Measurements from ENCODE around the gene NCKAP1.

Gene NCKAP1

DNA sequence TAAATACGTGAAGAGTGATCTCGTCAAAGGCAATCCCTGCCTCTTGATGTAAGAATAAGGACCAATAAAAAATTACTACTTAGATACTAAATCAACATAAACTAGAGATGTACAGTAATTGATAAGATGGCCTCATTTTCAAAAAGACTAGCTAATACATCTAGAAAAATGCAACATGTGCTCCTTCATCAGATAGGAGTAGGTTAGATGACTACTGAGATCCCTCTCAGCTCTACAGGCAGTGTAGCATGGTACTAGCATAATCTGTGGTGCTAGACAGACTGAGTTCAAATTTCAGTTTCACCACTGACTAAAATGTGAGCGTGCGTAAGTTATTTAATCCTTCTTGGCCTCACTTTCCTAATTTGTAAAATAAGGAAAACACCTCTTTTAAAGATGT is 89.2 kb downstream of the NCKAP1 start:
- no peak for DNase-seq (ENCODE audit: low read depth in 3 of 3)

DNA sequence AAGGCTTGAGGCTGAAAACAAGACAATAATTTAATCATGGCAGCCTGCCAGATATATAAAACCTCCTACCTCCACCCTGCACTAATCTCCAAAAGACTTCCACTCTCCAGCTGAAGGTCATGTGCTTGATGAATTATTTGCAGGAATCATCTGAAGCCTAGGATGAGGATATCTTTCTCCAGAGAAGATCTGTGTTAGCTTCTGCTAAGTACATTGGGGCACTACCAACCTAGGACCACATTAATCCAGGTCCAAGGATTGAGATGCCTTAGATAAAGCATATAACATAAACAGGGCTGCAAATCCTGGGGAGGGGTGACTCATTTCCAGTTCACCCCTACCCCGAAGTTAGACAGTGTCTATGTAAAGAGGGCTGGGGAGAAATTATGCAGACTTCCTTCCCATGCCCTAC is 91.3 kb downstream of the NCKAP1 start:
- no peak for DNase-seq (ENCODE audit: low read depth in 3 of 3)

DNA sequence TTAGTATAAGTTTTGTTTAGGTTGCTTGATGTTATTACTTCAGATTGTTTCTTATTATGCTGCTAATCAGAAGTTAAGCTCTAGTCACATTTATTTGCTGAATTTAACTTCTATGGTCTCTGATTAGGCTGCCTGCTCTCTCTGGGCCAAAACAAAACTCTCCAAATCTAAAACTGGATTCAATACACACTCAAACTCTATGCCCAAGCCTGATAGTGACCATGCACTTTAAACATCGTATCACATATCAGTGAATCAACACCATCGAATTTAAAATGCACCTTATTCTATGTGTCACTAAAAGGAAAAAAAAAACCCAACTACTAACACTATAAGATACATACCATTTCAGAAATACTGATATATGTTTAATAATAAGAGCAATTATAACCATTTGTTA is 94.9 kb downstream of the NCKAP1 start:
- no peak for DNase-seq (ENCODE audit: low read depth in 3 of 3)

DNA sequence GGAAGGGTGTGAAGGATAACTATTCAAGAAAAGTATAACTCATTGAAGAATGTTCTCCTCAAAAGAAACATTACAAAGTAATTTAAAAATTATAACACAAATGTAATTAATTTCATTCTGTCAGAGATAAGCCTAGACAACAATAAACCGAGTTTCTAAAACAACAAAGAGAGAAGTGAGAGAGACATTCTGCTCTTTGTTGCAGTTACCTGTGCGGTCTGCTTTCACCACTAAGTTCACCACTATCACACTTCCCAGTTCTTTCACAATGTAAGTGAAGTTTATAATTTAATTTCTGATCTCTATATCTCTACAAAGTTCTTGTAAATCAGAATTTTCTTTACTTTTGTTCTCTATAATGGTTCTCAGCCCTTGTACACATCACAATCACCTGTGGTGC is 95.5 kb downstream of the NCKAP1 start:
- no peak for DNase-seq (ENCODE audit: low read depth in 3 of 3)

DNA sequence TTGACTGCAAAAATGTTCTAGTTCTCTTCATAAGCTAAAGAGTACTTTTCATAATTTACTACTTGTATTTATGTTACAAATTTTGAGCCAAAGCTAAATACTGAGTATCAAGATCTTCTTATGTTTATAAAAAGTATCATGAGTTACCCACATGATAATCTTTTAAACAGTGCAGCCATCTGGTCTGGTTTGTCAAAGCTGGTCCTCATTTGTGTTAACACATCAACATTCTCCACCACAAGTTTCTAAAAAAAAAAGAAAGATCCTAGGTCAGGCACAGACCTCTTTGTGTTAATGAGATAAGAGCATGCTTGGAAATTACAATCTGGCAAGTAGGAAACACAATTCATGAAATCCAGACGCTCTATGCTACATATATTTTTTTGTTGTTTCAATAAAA is 96.3 kb downstream of the NCKAP1 start:
- no peak for DNase-seq (ENCODE audit: low read depth in 3 of 3)

DNA sequence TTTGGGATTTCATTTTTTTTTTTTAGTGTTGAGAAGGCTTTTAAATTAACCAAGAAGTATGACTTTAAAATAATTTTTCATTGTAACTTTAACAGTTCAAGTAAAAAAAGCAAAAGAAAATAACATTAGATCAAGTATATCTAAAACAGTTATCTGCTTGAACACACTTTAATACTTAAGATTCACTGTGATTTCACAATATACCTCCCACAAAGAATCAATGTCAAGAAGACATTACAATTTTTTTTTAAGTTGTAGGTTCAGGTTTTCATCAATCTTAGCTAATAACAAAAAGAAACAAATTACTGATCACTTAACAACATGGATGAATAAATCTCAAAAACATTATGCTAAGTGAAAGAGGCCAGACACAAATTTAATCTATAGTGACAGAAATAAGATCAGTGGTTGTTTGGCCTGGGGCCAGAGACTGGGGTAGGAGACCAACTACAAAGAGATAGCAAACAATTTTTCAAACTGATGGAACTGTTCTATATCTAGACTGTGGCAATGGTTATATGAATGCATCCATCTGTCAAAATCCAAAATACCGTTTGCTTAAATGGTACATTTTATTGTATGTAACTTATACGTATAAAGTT is 97.0 kb downstream of the NCKAP1 start:
- no peak for DNase-seq (ENCODE audit: low read depth in 3 of 3)

DNA sequence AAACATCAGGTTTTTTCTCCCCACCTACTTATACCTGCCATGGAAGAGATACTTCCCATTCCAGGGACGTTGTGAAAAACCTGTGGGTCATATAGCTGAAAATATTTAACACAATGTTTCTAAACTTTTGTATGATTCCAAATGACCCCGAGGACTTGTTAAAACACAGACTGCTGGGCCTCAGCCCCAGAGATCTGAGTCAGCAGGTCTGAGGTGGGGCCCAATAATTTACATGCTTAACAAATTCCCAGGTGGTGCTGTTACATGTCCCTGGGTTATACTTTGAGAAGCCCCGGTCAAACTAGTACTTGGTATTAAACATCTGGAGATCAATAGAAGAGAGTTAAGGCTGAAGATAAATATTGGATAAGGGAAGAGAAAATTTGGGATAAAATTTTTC is 100.4 kb downstream of the NCKAP1 start:
- DNase-seq (ENCODE audit: low read depth in 3 of 3), result no peak

DNA sequence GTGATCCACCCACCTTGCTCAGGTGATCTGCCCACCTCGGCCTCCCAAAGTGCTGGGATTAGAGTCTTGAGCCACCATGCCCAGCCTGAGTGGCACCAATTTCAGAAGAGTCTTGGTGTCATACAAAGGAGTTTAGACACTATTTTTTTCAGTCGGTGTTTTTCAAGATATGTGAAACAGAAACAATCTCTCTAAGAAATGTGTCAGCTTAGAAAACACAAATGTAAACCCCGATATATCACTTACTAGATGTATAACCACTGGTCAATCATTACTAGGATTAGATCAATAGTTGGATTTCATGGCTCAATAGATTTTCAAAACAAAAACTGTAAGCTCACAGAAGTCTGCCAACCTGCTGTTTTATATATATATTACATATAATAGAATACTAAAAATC is 104.6 kb downstream of the NCKAP1 start:
- DNase-seq (ENCODE audit: low read depth in 3 of 3), result no peak

DNA sequence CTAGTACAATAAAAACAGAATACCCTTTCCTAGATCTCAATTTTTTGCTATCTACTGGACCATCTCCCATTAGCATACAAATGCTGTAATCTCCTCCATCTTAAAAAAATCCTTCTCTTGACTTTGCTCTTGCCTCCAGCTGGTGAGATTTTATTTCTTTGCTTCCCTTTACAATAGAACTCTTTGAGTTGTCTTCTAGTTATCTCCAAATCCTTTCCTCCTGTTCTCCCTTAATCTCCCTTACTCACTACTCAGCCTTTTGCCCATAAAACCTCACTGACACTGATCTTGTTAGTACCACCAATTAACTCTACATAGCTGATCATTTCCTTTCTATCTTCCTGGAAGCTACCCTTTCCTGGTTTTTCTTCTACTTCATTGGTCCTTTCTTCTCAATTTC is 108.3 kb downstream of the NCKAP1 start:
- no peak for DNase-seq (ENCODE audit: low read depth in 3 of 3)

DNA sequence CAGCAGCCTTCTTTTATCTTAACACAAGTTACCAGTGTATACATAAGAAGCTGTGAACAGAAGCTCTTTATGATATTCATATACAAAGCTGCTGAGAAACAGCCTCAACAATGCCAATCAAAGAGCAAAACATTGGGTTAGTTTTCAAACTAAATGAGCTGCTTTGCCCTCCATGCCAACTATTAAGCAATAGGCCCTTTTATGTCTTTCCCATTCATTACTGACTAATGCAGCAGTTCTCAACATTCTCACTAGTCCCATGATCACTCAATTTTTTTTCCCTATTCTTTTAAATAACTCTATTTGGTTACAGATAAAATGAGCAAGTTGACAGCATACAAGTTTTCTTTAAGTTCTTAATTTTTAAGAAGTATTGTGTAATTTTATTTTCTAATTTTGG is 114.0 kb downstream of the NCKAP1 start:
- DNase-seq (ENCODE audit: low read depth in 3 of 3), result no peak

DNA sequence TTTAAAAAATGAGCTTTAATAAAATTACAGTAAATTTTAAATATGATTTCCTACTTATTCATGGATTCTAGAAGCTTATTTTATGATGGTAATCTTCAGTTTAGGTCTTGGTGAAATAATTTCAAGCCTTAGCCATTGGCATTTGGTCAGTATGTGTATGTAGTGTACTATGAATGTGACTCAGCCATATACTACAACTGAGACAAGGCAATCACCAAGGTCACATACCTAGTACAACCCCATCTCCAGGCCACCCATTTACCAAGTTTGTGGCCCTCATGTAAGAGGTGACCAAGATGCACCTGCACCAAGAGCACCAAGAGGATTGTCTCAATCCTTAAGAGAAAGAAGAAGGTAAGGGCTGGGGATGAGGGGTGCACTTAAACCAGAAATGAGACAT is 117.0 kb downstream of the NCKAP1 start:
- DNase-seq (ENCODE audit: low read depth in 3 of 3), result no peak

DNA sequence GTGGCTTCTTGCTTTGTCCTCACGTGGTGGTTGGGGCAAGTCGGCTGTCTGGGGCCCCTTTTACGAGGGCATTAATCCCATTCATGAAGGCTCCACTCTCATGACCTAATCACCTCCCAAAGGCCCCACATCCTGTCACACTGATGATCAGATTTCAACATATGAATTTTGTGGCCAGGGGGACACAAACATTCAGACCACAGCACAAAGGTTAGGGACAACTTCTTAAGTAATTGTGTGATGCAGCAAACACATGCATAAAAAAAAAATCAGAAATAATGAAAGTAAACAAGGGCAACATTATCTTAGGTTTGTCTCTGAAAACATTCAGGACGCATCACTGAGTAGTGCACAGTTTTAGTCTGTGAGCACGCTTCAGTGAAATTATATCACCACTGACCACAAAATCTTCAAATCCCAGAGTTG is 117.6 kb downstream of the NCKAP1 start:
- no peak for DNase-seq (ENCODE audit: low read depth in 3 of 3)

DNA sequence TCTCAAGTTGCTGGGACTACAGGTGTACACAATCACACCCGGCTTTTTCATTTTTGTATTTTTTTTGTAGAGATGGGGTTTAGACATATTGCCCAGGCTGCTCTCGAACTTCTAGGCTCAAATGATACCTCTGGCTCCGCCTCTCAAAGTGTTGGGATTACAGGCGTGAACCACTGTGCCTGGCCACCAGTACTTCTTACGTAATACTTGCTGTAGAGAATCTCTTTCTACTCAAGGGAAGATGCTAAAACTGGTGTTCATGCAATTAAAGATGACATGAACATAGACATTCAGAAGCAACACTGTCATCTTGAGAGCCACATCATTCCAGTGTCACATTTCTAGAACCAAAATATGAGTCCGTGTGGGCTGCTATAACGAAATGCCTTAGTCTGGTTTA is 118.2 kb downstream of the NCKAP1 start:
- no peak for DNase-seq (ENCODE audit: low read depth in 3 of 3)

DNA sequence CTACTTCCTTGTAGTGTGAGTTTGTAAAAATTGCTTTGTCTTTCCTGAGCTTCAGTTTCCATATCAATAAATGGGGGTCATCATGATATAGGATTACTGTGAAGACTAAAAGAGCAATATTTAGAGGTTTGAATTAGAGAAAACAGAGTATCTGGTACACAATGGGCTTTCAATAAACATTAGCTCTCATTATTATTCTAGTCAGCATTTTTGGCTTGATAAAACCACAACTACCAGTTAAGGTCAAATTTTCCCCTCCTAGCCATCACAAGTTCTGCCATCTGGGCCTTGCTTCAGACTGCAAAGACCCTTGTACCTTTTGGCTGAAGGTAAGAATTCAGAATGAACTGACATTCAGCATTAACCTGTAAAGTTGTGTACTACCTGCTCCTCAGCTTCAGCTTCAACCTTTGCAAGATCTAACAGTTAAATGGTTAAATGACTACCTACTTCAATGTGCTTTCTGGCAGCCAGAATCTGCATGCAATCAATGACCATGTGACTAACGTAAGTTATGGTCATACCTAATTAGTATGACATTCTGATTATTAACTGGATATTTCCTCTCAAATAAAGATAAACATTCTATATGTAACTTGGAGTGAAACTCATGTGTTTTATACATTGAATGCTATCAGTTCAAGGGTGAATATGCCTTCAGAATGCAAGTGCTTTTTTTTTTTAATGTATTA is 119.2 kb downstream of the NCKAP1 start:
- DNase-seq (ENCODE audit: low read depth in 3 of 3), result no peak

DNA sequence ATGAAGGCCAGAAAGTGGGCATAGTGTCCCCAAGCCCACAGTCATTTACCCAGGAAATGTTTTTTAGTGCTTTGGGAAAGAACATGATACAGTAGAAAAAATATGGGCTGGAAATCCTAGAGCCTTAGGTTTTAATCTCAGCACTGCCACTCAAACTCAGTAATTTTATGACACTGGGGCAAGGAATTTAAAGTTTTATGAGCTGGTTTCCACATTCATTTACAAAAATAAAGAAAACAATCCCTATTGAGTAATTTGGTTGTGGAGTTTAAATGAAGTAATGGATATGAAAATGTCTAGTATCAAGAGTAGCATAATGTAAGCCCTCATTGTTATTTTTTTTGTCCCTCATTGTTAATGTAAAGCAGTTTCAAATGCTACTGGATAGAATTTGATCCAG is 120.3 kb downstream of the NCKAP1 start:
- DNase-seq (ENCODE audit: low read depth in 3 of 3), result no peak

DNA sequence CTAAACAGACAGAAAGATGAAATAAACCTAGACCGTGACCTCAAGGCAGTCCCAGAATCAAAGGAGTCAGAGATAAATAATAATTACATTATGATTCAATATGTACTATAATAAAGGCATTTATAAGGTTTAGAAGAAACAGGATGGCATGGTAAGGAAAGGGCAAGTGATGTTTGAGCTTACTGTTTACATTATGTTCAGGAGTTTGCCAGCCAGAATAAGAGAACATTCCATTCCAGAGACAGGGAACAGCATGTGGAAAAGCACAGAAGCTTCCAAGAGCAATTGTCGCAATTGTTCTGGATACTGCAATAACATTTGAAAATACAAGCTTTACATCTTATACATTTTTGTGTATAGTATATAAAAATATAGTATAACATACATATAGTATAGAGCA is 121.8 kb downstream of the NCKAP1 start:
- no peak for DNase-seq (ENCODE audit: low read depth in 3 of 3)

DNA sequence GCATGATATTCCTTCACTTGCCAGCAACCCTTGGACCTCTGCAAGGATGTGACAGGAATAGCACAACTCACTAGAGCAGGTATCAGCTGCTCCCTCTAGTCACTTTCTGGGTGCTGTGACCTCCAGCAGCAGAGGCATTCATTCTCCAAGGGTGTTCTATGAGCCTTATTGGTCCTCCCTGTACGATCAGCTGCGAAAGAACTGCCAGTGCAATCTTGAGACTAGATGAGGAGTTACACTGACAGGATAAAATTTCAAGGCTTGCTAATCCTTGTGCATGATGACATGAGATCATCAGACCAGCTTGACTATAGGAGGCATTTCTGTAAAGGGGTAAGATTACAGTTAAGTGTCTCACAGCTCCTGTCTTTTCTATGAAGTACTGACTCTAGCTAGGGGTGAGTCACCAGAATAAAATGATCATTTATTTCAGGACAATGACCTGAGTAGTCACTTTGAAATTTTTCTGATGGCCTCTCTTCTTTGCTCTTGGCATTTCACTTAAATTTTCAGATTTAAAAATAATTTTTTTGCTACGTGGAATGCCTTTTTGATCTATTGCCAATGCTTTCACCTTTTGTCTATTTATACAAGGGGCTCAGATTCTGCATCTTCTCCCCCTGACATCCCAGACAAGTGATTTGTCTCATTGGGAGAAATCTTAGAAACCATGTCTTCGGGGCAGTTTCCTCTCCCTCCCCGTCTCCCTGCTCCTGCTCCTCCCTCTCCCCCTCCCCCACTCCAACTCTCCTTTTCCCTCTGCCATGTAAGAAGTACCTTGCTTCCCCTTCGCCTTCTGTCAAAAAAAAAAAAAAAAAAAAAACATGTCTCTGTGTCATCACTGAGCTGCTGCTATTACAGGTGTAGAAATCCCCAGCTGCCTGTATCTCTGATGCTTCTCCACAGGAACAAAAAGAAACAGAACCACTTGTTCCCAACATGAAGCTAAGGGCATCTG is 122.6 kb downstream of the NCKAP1 start:
- no peak for DNase-seq (ENCODE audit: low read depth in 3 of 3)

DNA sequence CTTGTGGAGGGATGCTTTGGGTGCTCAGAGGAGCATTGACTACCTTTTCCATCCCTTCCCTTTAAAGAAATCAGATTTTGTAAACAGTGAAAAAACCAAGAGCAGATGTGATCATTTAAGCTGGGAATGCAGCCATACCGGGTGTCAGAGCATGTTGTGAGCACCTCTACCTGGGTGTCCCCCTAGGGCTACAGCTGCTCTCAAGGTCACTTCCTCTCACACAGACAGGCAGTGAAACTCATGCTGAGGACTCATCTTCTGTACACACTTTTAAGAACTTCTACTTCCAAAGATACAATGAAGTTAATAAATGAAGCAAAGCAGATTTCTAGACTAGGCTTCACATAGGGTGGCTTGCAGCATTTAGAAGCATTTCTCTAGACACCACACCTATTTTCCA is 123.4 kb downstream of the NCKAP1 start:
- DNase-seq (ENCODE audit: low read depth in 3 of 3), result no peak

DNA sequence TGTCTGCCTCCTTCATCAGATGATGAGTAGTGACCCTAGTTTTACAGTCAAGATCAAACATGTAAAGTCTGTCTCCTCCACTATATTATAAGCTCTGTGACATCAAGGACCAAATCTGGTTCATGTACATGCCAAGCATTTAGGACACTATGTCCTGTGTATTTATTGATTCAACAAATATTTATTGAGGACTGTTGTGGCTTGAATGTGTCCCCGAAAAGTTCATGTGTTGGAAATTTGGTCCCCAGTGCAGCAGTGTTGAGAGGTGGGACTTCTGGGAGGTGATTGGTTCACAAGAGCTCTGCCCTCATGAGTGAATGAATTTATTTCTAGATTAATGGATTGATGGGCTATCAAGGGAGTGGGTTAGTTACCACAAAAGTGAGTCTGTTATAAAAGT is 125.2 kb downstream of the NCKAP1 start:
- no peak for DNase-seq (ENCODE audit: low read depth in 3 of 3)

DNA sequence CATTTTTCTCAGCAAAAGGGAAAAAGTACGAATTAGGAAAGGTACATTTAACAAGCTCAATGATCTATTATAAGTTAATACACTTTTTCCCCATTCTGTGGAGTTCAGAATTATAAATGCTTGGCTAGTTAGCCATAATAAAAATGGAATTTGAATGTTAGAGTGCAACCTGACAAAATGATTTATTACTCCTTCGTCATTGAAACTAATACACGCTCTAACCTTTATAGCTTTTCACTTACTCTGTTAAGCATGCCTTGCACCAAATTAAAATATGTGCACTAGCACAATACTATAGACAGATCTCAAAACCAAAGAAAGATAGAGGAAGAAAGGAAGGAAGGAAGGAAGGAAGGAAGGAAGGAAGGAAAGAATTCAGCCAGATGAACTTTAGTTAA is 125.7 kb downstream of the NCKAP1 start:
- no peak for DNase-seq (ENCODE audit: low read depth in 3 of 3)

DNA sequence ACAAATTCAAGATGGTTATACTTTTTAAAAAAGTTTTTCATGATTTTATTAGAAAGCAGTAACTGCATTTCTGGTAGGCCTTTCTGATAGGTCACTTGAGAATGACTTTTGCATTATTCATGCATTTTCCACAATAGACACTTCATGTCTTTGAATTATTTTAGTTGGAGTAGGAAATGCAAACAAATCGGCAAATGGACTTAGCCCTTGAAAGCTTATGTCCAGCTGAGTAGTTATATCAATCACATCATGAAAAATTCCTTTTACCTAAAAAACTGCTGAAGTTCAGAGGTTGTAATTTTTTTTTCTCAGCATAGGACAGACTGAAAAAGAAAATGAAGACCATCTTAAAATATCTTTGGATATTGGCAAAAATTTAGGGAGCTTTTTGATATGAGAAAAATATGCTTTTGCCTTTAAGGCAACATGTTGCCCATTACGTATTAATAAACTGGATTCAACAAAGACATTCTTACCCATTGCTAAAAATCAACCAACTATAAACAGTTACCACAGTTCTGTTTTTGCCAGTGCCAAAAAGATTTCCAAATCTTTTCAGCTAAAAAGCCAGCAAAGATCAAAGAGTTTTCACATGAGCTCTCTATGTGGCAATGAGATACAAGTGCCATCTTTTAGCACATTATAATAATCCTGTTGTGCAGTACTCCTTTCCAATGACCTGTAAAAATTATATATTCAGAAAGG is 126.3 kb downstream of the NCKAP1 start:
- no peak for DNase-seq (ENCODE audit: low read depth in 3 of 3)

DNA sequence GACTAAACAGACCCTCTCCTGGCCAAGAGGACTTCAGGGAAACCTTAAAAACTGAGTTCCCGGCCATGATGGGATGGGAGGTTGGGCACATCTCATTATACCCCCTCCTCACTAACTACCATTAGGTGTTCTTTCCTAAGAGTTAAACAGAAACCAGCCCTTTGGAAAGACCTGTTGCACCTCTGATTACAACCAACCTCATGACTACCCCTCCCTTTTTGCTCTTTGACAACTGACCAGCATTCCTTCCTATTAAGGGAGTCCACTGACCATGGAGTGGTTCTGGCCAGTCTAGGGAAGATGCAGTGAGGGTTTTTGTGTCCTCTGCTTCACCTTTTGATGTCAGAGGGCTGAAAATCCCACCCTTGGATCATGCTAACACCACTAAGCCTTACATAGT is 127.3 kb downstream of the NCKAP1 start:
- no peak for DNase-seq (ENCODE audit: low read depth in 3 of 3)
